Measurements from ENCODE around the gene TUBA3C.

GRCh38 chr13:19150226-19150625 lies 31.4 kb downstream of the TUBA3C start:
- TF ChIP-seq CTCF (conservative IDR thresholded peaks at IDR 0.05; ENCODE audit: low read depth in 2 of 2) (no peak), REST (IDR thresholded peaks at IDR 0.05; ENCODE audit: unreplicated experiment) (no peak), EZH2 (IDR thresholded peaks at IDR 0.05; ENCODE audit: low read depth, unreplicated experiment) (no peak), EZH2phosphoT487 (IDR thresholded peaks at IDR 0.05; ENCODE audit: unreplicated experiment) (no peak), CREB1 (CRISPR knock-in tag; IDR thresholded peaks at IDR 0.05; ENCODE audit: low read depth) (no peak), JUNB (IDR thresholded peaks at IDR 0.05; ENCODE audit: unreplicated experiment) (no peak), POLR2AphosphoS5 (IDR thresholded peaks at IDR 0.05; ENCODE audit: low read depth) (no peak), ETS1 (IDR thresholded peaks at IDR 0.05) (no peak), ZNF114 (CRISPR knock-in tag; IDR thresholded peaks at IDR 0.05) (no peak), ZNF462 (CRISPR knock-in tag; IDR thresholded peaks at IDR 0.05) (no peak), NANOG (IDR thresholded peaks at IDR 0.05; ENCODE audit: borderline replicate concordance) (no peak), ZNF331 (CRISPR knock-in tag; IDR thresholded peaks at IDR 0.05; ENCODE audit: low read depth) (no peak), STAT1 (IDR thresholded peaks at IDR 0.05; ENCODE audit: unreplicated experiment) (no peak)
